ENCODE measurements around the gene ATF2. TPM values are rescaled to one million over a fixed set of nuclear protein-coding genes. Genes with fewer than 3 reads are reported as not detected.
"Not testable (repeated sequence)": the region's sequence is repeated elsewhere in the genome, so short reads cannot be mapped to it uniquely, and the experiment has no call there.

ATF2 gene
- total and polyA plus RNA-seq, 7 donors, result 13.2 to 59.6 (median 46.0) TPM

- intact Hi-C loops (cut with DNase I), result no loop called here
- Histone ChIP-seq H3K27me3 (no peaks in the 10 kb centered on the region), H3K9me3 (no peaks in the 10 kb centered on the region), H3K4me1 (peaks cover 0 to 4% (median 2%) of the 10 kb centered on the region in 4 donors), H3K4me3 (no peak overlapping the region), H3K36me3 (peaks cover 0 to 36% (median 0%) of the 10 kb centered on the region in 4 donors), H3K27ac (no peak overlapping the region)
- TF ChIP-seq POLR2AphosphoS5 (IDR thresholded peaks at IDR 0.05) (no peak), EP300 (IDR thresholded peaks at IDR 0.05) (no peak), POLR2A (IDR thresholded peaks at IDR 0.05) (no peak)
- TF ChIP-seq, protein P1, sequence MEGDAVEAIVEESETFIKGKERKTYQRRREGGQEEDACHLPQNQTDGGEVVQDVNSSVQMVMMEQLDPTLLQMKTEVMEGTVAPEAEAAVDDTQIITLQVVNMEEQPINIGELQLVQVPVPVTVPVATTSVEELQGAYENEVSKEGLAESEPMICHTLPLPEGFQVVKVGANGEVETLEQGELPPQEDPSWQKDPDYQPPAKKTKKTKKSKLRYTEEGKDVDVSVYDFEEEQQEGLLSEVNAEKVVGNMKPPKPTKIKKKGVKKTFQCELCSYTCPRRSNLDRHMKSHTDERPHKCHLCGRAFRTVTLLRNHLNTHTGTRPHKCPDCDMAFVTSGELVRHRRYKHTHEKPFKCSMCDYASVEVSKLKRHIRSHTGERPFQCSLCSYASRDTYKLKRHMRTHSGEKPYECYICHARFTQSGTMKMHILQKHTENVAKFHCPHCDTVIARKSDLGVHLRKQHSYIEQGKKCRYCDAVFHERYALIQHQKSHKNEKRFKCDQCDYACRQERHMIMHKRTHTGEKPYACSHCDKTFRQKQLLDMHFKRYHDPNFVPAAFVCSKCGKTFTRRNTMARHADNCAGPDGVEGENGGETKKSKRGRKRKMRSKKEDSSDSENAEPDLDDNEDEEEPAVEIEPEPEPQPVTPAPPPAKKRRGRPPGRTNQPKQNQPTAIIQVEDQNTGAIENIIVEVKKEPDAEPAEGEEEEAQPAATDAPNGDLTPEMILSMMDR (IDR thresholded peaks at IDR 0.05), result no peak
- DNase-seq, result no peak
Measured at GRCh38 chr2:175101514-175101913, 66.5 kb downstream of the ATF2 start.

DNA sequence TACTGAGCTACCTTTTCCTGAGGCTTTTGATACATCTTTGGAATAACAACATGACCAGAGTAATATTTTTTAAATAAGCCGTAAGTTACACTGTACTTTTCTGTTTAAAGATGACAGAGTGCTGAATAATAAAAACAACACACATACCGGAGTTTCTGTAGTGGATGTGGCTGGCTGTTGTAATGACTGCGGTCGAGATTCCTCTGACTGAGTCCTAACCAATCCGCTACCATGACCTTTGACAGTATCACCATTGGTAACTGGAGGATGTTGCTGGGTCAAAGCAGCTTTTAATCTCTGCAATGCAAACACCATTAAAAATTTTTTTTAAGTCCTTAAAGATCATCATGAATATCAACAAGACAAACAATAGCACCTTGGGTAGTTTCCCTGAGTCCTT, 70.7 kb downstream of the ATF2 start:
- Histone ChIP-seq H3K9me3 (no peaks in the 10 kb centered on the region), H3K4me1 (peaks cover 0 to 4% (median 2%) of the 10 kb centered on the region in 4 donors), H3K4me3 (no peak overlapping the region), H3K27me3 (no peaks in the 10 kb centered on the region), H3K36me3 (peaks cover 0 to 49% (median 5%) of the 10 kb centered on the region in 4 donors), H3K27ac (no peak overlapping the region)
- TF ChIP-seq POLR2A (IDR thresholded peaks at IDR 0.05) (no peak), EP300 (IDR thresholded peaks at IDR 0.05) (no peak), POLR2AphosphoS5 (IDR thresholded peaks at IDR 0.05) (no peak)
- TF ChIP-seq, protein P1 (IDR thresholded peaks at IDR 0.05), result no peak
- DNase-seq, result no peak
- WGBS, 2 donors, result 91 to 92% methylated on average over 5 of the region's 5 CpGs
- intact Hi-C loops (cut with DNase I), result no loop called here

DNA sequence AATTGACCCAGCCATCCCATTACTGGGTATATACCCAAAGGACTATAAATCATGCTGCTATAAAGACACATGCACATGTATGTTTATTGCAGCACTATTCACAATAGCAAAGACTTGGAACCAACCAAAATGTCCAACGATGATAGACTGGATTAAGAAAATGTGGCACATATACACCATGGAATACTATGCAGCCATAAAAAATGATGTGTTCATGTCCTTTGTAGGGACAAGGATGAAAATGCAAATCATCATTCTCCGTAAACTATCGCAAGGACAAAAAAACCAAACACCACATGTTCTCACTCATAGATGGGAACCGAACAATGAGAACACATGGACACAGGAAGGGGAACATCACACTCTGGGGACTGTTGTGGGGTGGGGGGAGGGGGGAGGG, 83.9 kb downstream of the ATF2 start:
- 95 to 98% methylated on average over 4 of the region's 4 CpGs for WGBS, 2 donors
- H3K27me3 ChIP-seq; DNase-seq; H3K4me1 ChIP-seq; H3K4me3 ChIP-seq; H3K27ac ChIP-seq; intact Hi-C loops (cut with DNase I); H3K9me3 ChIP-seq: not testable (repeated sequence)
- peaks cover 0 to 48% (median 0%) of the 10 kb centered on the region in 4 donors for H3K36me3 ChIP-seq

DNA sequence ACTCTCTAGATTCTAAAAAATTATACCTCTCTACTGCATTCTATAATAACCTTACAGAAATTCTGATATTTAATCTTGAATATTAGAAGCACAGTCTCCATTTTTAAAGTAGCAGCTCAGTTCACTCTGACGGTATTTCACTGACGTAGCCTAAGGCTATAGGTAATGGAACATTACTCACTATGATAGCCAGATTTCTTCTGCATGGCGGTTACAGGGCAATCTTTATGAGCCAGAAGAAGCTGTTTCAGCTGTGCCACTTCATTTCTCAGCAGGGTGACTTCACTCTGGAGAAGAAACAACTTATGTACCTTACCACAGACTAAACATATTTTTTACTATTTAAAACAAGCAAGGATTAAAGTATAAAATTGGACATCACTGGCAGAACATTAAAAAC, 87.5 kb downstream of the ATF2 start:
- intact Hi-C loops (cut with DNase I), result no loop called here
- no peak overlapping the region for H3K27ac ChIP-seq
- no peak for TF ChIP-seq POLR2A (IDR thresholded peaks at IDR 0.05)
- no peak for TF ChIP-seq POLR2AphosphoS5 (IDR thresholded peaks at IDR 0.05)
- TF ChIP-seq, protein P1 (IDR thresholded peaks at IDR 0.05), result no peak
- TF ChIP-seq EP300 (IDR thresholded peaks at IDR 0.05), result no peak
- no peak for DNase-seq
- peaks cover 0 to 57% (median 1%) of the 10 kb centered on the region in 4 donors for H3K36me3 ChIP-seq
- 97% methylated on average over 3 of the region's 3 CpGs for WGBS, 2 donors
- H3K9me3 ChIP-seq, result no peaks in the 10 kb centered on the region
- no peaks in the 10 kb centered on the region for H3K4me1 ChIP-seq
- H3K4me3 ChIP-seq, result no peak overlapping the region
- H3K27me3 ChIP-seq, result no peaks in the 10 kb centered on the region

DNA sequence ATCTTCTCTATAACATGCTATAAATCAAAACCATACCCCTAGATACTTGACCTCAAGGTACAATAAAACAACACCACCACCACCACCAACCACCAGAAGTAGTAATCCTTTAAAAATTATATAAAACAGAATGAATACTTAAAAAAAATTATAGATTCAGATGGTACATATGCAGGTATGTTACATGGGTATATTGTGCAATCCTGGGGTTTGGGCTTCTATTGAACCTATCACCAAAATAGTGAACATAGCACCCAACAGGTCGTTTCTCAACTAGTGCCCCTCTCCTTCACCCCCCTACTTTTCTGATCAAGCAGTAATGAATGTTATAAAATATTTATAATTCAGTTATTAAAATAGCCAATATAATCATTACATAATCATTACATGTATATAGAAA, 91.7 kb downstream of the ATF2 start:
- peaks cover 0 to 59% (median 4%) of the 10 kb centered on the region in 4 donors for H3K36me3 ChIP-seq
- H3K27ac ChIP-seq, result no peak overlapping the region
- TF ChIP-seq POLR2AphosphoS5 (IDR thresholded peaks at IDR 0.05) (no peak), POLR2A (IDR thresholded peaks at IDR 0.05) (no peak), EP300 (IDR thresholded peaks at IDR 0.05) (no peak)
- TF ChIP-seq, protein P1 (IDR thresholded peaks at IDR 0.05), result no peak
- no peak overlapping the region for H3K4me3 ChIP-seq
- no peaks in the 10 kb centered on the region for H3K27me3 ChIP-seq
- no peaks in the 10 kb centered on the region for H3K4me1 ChIP-seq
- no peaks in the 10 kb centered on the region for H3K9me3 ChIP-seq
- WGBS, 2 donors, result 90 to 91% methylated on average over 1 of the region's 1 CpG
- no peak for DNase-seq
- intact Hi-C loops (cut with DNase I), result no loop called here

Data from sigmoid colon (tissue), 7 donors.